ENCODE data around the gene SAMD1. TPM values are rescaled to one million over a fixed set of nuclear protein-coding genes. Genes with fewer than 3 reads are reported as not detected.

SAMD1 gene
- total and polyA plus RNA-seq, 9 of the 15 experiments (the other 6 are each of a cell fraction or from before 2014, with no cell fraction given), result 2.9 to 96.0 (median 43.5) TPM

GRCh38 chr19:14073925-14074838 lies 16.4 kb downstream of the SAMD1 start:
- Histone ChIP-seq H3K9ac (ENCODE audit: insufficient read depth in 1 of 2, low read depth in 2 of 2, low read length in 2 of 2) (peak overlapping the region; percentile 69 to 97), H3K9me3 (replicated peaks; ENCODE audit: control insufficient read depth, insufficient read depth, low read depth, low read length) (no peaks in the 10 kb centered on the region), H3K4me3 (peak overlapping the region; percentile 55), H3K4me1 (replicated peaks in 1 of 2; ENCODE audit: control insufficient read depth in 2 of 2, insufficient read depth in 2 of 2, low read length in 2 of 2) (peaks cover 9 to 48% of the 10 kb centered on the region in 2 experiments; a peak in 4 of 5 replicates), H3K79me2 (ENCODE audit: control insufficient read depth, insufficient read depth, low read length) (peaks cover 19% of the 10 kb centered on the region), H3K9me1 (ENCODE audit: control insufficient read depth, insufficient read depth, low read length) (no peaks in the 10 kb centered on the region), H4K20me1 (replicated peaks; ENCODE audit: control insufficient read depth, insufficient read depth, low read length) (no peaks in the 10 kb centered on the region), H3K27me3 (ENCODE audit: control insufficient read depth in 2 of 2, insufficient read depth in 2 of 2, low read length in 2 of 2) (no peaks in the 10 kb centered on the region), H3K36me3 (ENCODE audit: control insufficient read depth, insufficient read depth, low read length) (no peaks in the 10 kb centered on the region), H2AFZ (ENCODE audit: low read depth, low read length) (peak overlapping the region; percentile 90), H3K27ac (ENCODE audit: extremely low read depth, low read depth, low read length) (peak overlapping the region; percentile 68), H3K4me2 (ENCODE audit: insufficient read depth, low read length) (peak overlapping the region; percentile 82)
- POLR2A ChIA-PET, result interaction anchor here (0.6 to 1.3 kb wide), 3 partner anchors 44 to 174 kb away, joined by 3 to 4 read pairs (median 4); partner anchors contain the start of gene ASF1B
- ATAC-seq, result peak; percentile 52
- CTCF ChIA-PET (ENCODE audit: low intra/inter-chr PET ratio), result interaction anchor here (0.6 to 3.7 kb wide), 3 partner anchors 194 to 332 kb away, joined by 3 to 39 read pairs (median 4); no protein-coding TSS in a partner anchor
- intact Hi-C loops (cut with micrococcal nuclease) (no loop called here), in situ Hi-C loops (cut with MboI) (loop anchor here (5.0 to 25.0 kb wide), 2 partner anchors 192 to 487 kb away; no protein-coding TSS in a partner anchor)
- peak; percentile 38 to 61 (median 51) for DNase-seq (ENCODE audit: extremely low read depth in 1 of 4, low spot score in 3 of 4)
- BruUV-seq (replicated peaks), result no TSS peak
- no peak for FAIRE-seq
- 3% methylated on average over 35 of the region's 44 CpGs for WGBS (ENCODE audit: insufficient coverage, low coverage, missing lambda C conversion rate)
- TF ChIP-seq KLF6 (CRISPR knock-in tag; IDR thresholded peaks at IDR 0.05; ENCODE audit: borderline replicate concordance) (no peak), MLLT1 (IDR thresholded peaks at IDR 0.05) (no peak), NCOA2 (IDR thresholded peaks at IDR 0.05; ENCODE audit: partially characterized antibody in 2 of 2) (no peak), CBX1 (IDR thresholded peaks at IDR 0.05; ENCODE audit: low read depth) (no peak), JUND (IDR thresholded peaks at IDR 0.05; ENCODE audit: borderline replicate concordance, low read depth, low read length) (no peak), JUND (tag; IDR thresholded peaks at IDR 0.05; ENCODE audit: borderline replicate concordance, low read depth, low read length) (no peak), CREB1 (IDR thresholded peaks at IDR 0.05) (0 out of 2 replicates have a peak, but pooled peaks have one; percentile 0), CREB1 (CRISPR knock-in tag; IDR thresholded peaks at IDR 0.05) (no peak), SRF (CRISPR knock-in tag; IDR thresholded peaks at IDR 0.05) (peak in 1 of 2 experiments; percentile 52; a peak in 1 of 4 replicates), DLX4 (CRISPR knock-in tag; IDR thresholded peaks at IDR 0.05) (no peak), ZKSCAN8 (CRISPR knock-in tag; IDR thresholded peaks at IDR 0.05) (no peak), ZNF146 (CRISPR knock-in tag; IDR thresholded peaks at IDR 0.05; ENCODE audit: unreplicated experiment) (no peak), PHF21A (IDR thresholded peaks at IDR 0.05; ENCODE audit: borderline replicate concordance, low read depth) (no peak), RBBP5 (IDR thresholded peaks at IDR 0.05; ENCODE audit: borderline replicate concordance, insufficient read depth, low read length, poor library complexity, severe bottlenecking) (peak; percentile 36), NBN (IDR thresholded peaks at IDR 0.05; ENCODE audit: low read depth) (no peak), PCBP2 (IDR thresholded peaks at IDR 0.05; ENCODE audit: low read depth, low read length, poor library complexity, severe bottlenecking) (no peak), ZNF583 (CRISPR knock-in tag; IDR thresholded peaks at IDR 0.05) (no peak), RNF2 (IDR thresholded peaks at IDR 0.05) (no peak)
